Measurements from ENCODE around the gene PEX19.
A peak's percentile ranks its signal among the peaks of the same experiment; 100 is the strongest.
"Not testable (repeated sequence)": the region's sequence is repeated elsewhere in the genome, so short reads cannot be mapped to it uniquely, and the experiment has no call there.

PEX19 gene

GRCh38 chr1:160284782-160285344, at the start of gene PEX19:
Gene PEX19, minus strand, starts transcription at chr1:160285133. Its CDS starts 9 bp downstream, at chr1:160285124.
- DNase-seq: peak; percentile 91

GRCh38 chr1:160332516-160332915, 47.6 kb upstream of the PEX19 start:
- no peak for DNase-seq

- DNase-seq: no peak
Measured at GRCh38 chr1:160330119-160330518, 45.2 kb upstream of the PEX19 start.

- DNase-seq: no peak
Measured at GRCh38 chr1:160328184-160328583, 43.3 kb upstream of the PEX19 start.

- DNase-seq: no peak
Measured at GRCh38 chr1:160326418-160326817, 41.5 kb upstream of the PEX19 start.

GRCh38 chr1:160325252-160325651, 40.3 kb upstream of the PEX19 start:
- DNase-seq: no peak

GRCh38 chr1:160322831-160323230, 37.9 kb upstream of the PEX19 start:
- DNase-seq: no peak

- no peak for DNase-seq
Measured at GRCh38 chr1:160315359-160315758, 30.4 kb upstream of the PEX19 start.

- DNase-seq: no peak
Measured at GRCh38 chr1:160309571-160309970, 24.6 kb upstream of the PEX19 start.

GRCh38 chr1:160309185-160309557, 24.2 kb upstream of the PEX19 start:
- no peak for DNase-seq

- DNase-seq: no peak
Measured at GRCh38 chr1:160308451-160309184, 23.7 kb upstream of the PEX19 start.

GRCh38 chr1:160307118-160307791, 22.3 kb upstream of the PEX19 start:
- no peak for DNase-seq

GRCh38 chr1:160300173-160300572, 15.2 kb upstream of the PEX19 start:
- DNase-seq: no peak

- DNase-seq: no peak
Measured at GRCh38 chr1:160296036-160296435, 11.1 kb upstream of the PEX19 start.

GRCh38 chr1:160293020-160293968, 8.4 kb upstream of the PEX19 start:
- no peak for DNase-seq

GRCh38 chr1:160291248-160292220, 6.6 kb upstream of the PEX19 start:
- peak; percentile 71 for DNase-seq

GRCh38 chr1:160287769-160288168, 2.8 kb upstream of the PEX19 start:
- DNase-seq: not testable (repeated sequence)

GRCh38 chr1:160285506-160285905, 573 bp upstream of the PEX19 start:
- no peak for DNase-seq

- peak; percentile 33 for DNase-seq
Measured at GRCh38 chr1:160284220-160284781, 632 bp downstream of the PEX19 start.

- no peak for DNase-seq
Measured at GRCh38 chr1:160282807-160283206, 2.1 kb downstream of the PEX19 start.

GRCh38 chr1:160277987-160278386, 6.9 kb downstream of the PEX19 start:
- no peak for DNase-seq

Data from kidney glomerular epithelial cell (primary cell).